BJ (cell line): Measurements from ENCODE around the gene LRFN2. TPM values are rescaled to one million over a fixed set of nuclear protein-coding genes. Genes with fewer than 3 reads are reported as not detected.

Experiments
- CTCF ChIA-PET: fragments of 350-600 bp; formaldehyde crosslinking; extraction: SDS; loops from one replicate; lab custom pipeline; 2021; ENCODE audit warnings: antibody characterized with exemption, inconsistent platforms; lab: Yijun Ruan, JAX
- POLR2A ChIA-PET: fragments of 300-600 bp; sonication (Branson Sonifier 250); formaldehyde crosslinking; extraction: SDS; loops from one replicate; lab custom pipeline; 2021; ENCODE audit warnings: antibody characterized with exemption; lab: Charles Lee
- DNase-seq: peaks from one replicate; pipeline ENCODE4 v3.0.0-alpha.2; 2011; ENCODE audit warnings: low read depth
- H3K27me3 ChIP-seq: 2 replicates; pipeline ENCODE4 v1.6.0; 2011; ENCODE audit warnings: low read length; ENCODE audit not compliant: control insufficient read depth, insufficient read depth
- H3K36me3 ChIP-seq: 2 replicates; pipeline ENCODE4 v1.5.1; 2011; ENCODE audit warnings: low read length; ENCODE audit not compliant: control insufficient read depth, insufficient read depth
- H3K4me3 ChIP-seq: 2 replicates; pipeline ENCODE4 v1.5.1; 2011; ENCODE audit warnings: low read depth, mild to moderate bottlenecking, control low read depth, low read length
- polyA plus RNA-seq: library from polyadenylated mRNA; depleted of rRNA; stranded (reverse); fragments of >200 nt; gene quantifications from 2 replicates; pipeline ENCODE4 v1.2.3, GENCODE V29; 2011
- TF ChIP-seq, protein P1 (sequence below): IDR thresholded peaks from 2 replicates; pipeline ENCODE4 v1.5.1; 2011; ENCODE audit warnings: low read depth, mild to moderate bottlenecking, control low read depth, inconsistent platforms, low read length, moderate library complexity; ENCODE audit not compliant: insufficient read depth

Gene LRFN2
- polyA plus RNA-seq, 1 experiment: not detected

DNA sequence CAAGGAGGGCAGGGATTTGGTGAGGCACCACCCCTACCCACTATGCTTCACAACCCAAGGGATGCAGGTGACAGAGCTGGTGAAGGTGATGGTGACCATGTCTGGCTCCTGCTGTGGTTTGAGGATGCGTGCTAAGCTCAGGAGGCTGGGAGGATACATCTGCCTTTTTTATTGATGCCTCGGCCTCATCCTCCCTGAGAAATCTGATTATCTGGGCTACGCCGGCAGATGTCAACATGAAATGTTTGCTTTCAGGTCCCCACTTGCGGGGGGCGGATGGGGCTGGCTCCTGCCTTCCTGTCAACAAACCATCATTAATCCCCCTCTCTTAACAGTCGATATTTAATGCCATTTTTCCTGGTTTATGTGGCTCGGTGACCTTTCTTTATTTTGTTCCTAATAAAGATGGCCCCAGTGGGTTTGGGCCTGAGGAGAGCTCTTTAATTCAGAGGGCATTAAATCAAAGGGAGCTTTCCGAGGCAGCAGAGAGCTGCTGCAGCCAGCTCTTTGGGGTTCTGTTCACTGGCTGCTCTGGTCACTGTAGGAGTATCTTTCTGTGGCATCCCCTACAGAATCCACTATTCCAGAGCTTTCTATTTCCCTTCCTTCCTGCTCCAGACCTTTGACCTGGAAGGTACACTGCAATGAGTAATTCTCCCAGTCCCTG lies 33.5 kb upstream of the LRFN2 start:
- ChIA-PET CTCF (no interaction called here), POLR2A (no interaction called here)
- Histone ChIP-seq H3K4me3 (no peak overlapping the region), H3K27me3 (no peaks in the 10 kb centered on the region), H3K36me3 (no peaks in the 10 kb centered on the region)
- TF ChIP-seq, protein P1, sequence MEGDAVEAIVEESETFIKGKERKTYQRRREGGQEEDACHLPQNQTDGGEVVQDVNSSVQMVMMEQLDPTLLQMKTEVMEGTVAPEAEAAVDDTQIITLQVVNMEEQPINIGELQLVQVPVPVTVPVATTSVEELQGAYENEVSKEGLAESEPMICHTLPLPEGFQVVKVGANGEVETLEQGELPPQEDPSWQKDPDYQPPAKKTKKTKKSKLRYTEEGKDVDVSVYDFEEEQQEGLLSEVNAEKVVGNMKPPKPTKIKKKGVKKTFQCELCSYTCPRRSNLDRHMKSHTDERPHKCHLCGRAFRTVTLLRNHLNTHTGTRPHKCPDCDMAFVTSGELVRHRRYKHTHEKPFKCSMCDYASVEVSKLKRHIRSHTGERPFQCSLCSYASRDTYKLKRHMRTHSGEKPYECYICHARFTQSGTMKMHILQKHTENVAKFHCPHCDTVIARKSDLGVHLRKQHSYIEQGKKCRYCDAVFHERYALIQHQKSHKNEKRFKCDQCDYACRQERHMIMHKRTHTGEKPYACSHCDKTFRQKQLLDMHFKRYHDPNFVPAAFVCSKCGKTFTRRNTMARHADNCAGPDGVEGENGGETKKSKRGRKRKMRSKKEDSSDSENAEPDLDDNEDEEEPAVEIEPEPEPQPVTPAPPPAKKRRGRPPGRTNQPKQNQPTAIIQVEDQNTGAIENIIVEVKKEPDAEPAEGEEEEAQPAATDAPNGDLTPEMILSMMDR: no peak
- DNase-seq: no peak

GRCh38 chr6:40614671-40615070 lies 27.5 kb upstream of the LRFN2 start:
- no peak for DNase-seq
- ChIA-PET POLR2A (no interaction called here), CTCF (no interaction called here)
- TF ChIP-seq, protein P1: no peak
- Histone ChIP-seq H3K27me3 (peaks cover under 1% of the 10 kb centered on the region; the same call in 1 of the 2 replicates), H3K4me3 (no peak overlapping the region), H3K36me3 (no peaks in the 10 kb centered on the region)

DNA sequence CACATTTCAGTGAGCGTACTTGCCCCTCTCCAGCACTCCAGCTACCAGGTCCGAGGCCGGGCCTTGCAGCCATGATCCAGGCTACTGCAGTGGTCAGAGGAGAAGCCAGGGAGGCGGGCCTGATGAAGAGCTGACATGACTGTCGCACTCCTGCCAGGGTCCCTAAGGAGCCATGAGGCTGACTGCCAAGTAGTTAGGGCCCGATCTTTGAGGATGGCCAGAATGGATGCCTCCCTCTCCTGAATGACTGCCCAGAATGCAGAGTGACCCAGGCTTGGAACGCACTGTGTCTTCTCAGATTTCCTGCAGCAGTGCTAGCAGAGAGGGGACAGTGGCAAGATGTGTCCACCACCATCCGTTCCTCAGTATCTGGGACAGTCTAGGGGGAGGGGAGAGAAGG lies 24.7 kb upstream of the LRFN2 start:
- no peak for DNase-seq
- peaks cover 1% of the 10 kb centered on the region; the same call in 1 of the 2 replicates for H3K27me3 ChIP-seq
- no peak overlapping the region for H3K4me3 ChIP-seq
- POLR2A ChIA-PET: no interaction called here
- TF ChIP-seq, protein P1: no peak
- CTCF ChIA-PET: no interaction called here
- H3K36me3 ChIP-seq: no peaks in the 10 kb centered on the region

- H3K4me3 ChIP-seq: no peak overlapping the region
- H3K27me3 ChIP-seq: peaks cover 1% of the 10 kb centered on the region; the same call in 1 of the 2 replicates
- POLR2A ChIA-PET: no interaction called here
- DNase-seq: no peak
- CTCF ChIA-PET: no interaction called here
- TF ChIP-seq, protein P1: no peak
- H3K36me3 ChIP-seq: no peaks in the 10 kb centered on the region
These were observed 24.3 kb upstream of the LRFN2 start for GRCh38 chr6:40611434-40611833.

- H3K27me3 ChIP-seq: peaks cover 1% of the 10 kb centered on the region; the same call in 1 of the 2 replicates
- DNase-seq: no peak
- no peaks in the 10 kb centered on the region for H3K36me3 ChIP-seq
- ChIA-PET POLR2A (no interaction called here), CTCF (no interaction called here)
- H3K4me3 ChIP-seq: no peak overlapping the region
- TF ChIP-seq, protein P1: no peak
These were observed 23.1 kb upstream of the LRFN2 start for GRCh38 chr6:40610229-40610628.
